ENCODE data around the gene SIRT1. TPM values are rescaled to one million over a fixed set of nuclear protein-coding genes. Genes with fewer than 3 reads are reported as not detected.
"Not testable (repeated sequence)": the region's sequence is repeated elsewhere in the genome, so short reads cannot be mapped to it uniquely, and the experiment has no call there.

SIRT1 gene
- 25.4 TPM for total RNA-seq
- long read RNA-seq, partial matches to known transcripts, result 1 of 2 reads
- long read RNA-seq, other reads (novel, unspliced or antisense), result 1 of 2 reads

DNA sequence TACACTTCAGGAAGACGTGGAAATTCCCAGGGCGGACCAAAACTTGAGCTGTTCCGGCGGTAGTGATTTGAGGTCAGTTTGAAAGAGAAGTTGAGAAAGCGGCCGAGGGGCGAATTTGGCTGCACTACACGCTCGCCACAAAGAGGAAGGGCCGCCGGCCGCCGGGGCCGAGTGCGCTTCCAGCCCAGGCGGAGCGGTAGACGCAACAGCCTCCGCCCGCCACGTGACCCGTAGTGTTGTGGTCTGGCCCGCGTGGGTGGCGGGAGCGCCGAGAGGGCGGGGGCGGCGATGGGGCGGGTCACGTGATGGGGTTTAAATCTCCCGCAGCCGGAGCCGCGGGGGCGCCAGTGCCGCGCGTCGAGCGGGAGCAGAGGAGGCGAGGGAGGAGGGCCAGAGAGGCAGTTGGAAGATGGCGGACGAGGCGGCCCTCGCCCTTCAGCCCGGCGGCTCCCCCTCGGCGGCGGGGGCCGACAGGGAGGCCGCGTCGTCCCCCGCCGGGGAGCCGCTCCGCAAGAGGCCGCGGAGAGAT lies at the start of gene SIRT1:
Gene SIRT1 (plus strand): TSS at position 344 of the 529 bp plus-strand sequence. CDS start 66 bp downstream, at position 410.
- DNase-seq (ENCODE audit: low spot score), result peak; percentile 99

- DNase-seq (ENCODE audit: low spot score), result not testable (repeated sequence)
Observed at GRCh38 chr10:67835541-67836394, 48.7 kb upstream of the SIRT1 start.

- DNase-seq (ENCODE audit: low spot score), result no peak
Observed at GRCh38 chr10:67836488-67836887, 48.0 kb upstream of the SIRT1 start.

DNA sequence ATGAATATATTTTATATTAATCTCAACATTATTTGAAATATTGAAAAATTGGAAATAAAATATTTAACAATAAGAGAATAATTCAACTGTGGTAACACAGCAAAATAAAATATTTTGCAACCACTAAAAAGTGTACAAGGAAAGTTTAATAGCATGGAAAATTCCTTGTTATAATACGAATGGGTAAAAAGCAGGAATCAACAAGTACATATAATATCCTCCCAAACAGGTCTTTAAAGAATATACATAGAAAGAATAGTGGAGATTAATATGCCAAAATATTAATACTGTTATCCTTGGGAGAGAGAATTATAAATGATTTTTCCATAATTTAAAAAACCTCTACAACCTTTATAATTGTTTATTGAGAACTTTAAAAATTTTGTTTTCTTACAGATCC lies 47.5 kb upstream of the SIRT1 start:
- no peak for DNase-seq (ENCODE audit: low spot score)

DNA sequence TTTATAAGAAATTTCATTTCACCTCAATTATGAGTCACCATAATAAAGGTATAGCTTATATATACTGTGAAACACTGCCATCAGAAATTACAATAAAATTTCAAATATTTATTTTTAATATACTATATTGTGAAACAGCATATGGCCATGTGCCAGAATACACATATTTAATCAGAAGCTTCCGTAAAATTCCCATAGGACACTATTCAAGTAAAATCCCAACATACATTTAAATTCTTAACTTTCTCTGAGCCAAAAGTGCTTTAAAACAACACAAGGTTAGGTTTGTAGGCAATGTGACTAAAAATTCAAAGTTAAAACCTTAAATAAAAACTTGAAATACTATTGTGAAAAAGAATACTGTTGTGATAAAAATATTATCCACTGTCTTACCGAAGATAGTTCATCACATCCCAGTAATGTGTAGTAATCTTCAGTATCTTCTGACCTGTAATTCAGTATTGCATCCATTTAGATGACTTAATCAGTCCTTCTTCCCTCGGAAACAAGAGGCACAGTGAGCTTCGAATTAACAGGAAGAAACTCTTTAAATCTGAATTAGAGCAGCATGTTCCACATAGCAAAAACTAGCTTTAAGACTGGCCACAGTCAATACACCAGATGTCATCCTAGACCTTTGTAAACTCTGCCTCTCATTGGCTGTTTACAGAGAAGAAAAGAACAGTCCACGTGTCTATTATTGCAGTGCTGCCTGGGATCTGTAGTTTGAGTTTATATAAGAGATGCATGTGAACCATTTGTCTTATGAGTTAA lies 46.7 kb upstream of the SIRT1 start, which contains the start of gene DNAJC12:
Gene DNAJC12 (minus strand): TSS at position 648 of the 774 bp plus-strand sequence. CDS start 177 bp downstream, at position 471.
- no peak for DNase-seq (ENCODE audit: low spot score)

DNA sequence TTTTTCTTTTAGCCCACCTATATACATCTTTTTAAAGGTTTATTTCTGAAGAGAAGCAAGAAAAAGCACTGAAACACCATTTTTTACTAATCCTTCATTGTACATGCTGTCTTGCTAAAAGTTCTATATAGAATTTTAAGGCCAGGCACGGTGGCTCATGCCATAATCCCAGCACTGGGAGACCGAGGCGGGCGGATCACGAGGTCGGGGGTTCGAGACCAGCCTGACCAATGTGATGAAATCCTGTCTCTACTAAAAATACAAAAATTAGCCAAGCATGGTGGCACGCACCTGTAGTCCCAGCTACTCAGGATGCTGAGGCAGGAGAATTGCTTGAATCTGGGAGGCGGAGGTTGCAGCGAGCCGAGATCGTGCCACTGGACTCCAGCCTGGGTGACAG lies 44.9 kb upstream of the SIRT1 start:
- not testable (repeated sequence) for DNase-seq (ENCODE audit: low spot score)

GRCh38 chr10:67839951-67840350 lies 44.5 kb upstream of the SIRT1 start:
- no peak for DNase-seq (ENCODE audit: low spot score)

GRCh38 chr10:67841737-67842136 lies 42.7 kb upstream of the SIRT1 start:
- no peak for DNase-seq (ENCODE audit: low spot score)

DNA sequence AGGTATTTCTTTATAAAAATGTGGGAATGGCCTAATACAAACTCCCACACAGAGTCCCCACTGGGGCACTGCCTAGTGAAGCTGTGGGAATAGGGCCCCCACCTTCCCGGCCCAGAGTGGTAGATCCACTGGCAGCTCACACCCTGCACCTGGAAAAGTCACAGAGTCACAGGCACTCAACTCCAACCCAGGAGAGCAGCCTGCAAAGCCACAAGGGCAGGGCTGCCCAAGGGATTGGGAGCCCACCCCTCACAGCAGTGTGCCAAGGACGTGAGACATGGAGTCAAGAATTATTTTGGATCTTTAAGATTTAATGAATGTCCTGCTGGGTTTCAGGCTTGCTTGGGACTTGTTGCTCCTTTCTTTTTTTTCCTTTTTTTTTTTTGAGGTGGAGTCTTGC lies 41.2 kb upstream of the SIRT1 start:
- DNase-seq (ENCODE audit: low spot score), result no peak

DNA sequence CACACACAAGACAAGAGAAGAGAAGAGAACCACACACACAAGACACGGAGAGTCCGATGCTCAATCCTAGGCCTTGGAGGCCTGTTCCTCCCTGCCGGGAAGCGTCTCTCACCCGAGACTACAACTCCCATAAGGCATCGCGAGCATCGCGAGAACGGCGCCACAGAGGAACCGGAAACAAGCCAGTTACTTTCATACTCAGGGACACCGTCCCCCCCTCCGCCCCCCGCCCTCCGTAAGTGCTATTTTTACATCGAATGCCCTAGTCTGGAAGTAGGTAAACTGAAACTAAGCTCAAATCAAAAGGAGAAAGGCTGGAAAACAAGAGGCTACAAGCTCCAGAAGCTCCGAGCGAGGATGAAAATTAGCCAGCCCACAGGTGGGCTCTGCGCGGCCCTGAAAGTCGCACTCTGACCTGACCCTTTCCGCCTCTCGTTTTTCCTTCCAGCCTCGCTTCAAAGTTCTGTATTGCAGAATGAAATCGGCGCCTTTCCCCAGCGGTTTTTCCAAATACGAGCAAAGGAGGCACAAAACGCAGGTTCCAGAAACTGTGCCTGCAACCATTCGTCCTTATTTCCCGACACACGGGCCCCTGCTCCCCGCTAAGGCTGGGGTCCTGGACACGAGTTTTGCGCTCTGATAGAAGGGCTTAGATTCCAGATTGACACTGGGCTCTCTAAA lies 35.0 kb upstream of the SIRT1 start:
- peak; percentile 96 for DNase-seq (ENCODE audit: low spot score)

DNA sequence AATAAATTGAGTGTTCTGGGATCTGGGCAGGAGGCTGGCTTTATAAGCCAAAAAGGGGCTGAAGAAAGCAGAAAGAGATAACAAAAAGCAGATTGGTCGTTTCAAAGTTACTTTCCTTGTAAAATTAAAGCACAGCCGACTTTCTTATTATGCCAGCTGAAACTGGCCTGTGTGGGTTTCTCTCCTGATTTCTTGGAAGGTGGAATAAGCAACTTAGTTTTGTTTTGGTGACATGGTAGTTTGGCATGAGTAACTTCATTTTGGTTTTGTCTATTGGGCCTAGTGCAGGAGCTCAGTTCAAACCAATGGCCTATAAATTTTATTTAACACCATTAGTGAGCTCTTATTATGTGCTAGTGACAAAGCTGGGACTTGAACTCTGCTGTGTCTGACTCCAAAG lies 33.3 kb upstream of the SIRT1 start:
- no peak for DNase-seq (ENCODE audit: low spot score)

DNA sequence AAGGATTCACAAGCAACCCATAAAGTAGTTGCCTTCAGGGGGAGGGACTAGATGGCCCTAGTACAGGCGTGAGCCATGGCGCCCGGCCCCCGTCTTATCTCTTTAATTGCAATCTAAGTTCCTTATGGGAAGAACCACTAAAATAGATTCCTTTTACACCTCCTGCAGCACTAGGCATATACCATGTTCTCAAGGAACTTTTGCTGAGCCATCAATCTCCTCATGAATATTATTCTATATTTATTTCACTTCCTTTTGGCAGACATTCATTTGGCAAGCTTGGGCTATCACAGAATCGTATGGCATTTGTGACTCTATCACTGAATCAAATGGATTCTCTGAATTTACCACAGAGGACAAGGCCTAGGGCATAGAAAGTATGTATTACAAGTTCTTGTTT lies 31.7 kb upstream of the SIRT1 start:
- no peak for DNase-seq (ENCODE audit: low spot score)

DNA sequence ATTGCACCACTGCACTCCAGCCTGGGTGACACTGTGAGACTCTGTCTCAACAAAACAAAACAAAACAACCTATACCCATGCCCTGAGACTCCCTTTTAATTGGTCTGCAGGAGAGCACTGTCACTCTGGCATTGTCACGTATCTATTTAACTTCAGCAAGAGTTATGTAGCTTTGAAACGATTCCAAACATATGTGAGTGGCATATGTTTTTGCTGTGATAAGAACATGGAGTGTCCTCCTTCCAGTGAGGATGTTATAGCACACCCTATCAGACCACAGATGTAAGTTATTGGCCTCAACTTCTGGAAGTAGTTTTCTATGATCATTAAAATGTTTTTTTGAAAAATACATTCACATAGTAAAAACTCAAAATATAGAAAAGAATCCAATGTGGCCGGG lies 30.9 kb upstream of the SIRT1 start:
- DNase-seq (ENCODE audit: low spot score), result no peak

DNA sequence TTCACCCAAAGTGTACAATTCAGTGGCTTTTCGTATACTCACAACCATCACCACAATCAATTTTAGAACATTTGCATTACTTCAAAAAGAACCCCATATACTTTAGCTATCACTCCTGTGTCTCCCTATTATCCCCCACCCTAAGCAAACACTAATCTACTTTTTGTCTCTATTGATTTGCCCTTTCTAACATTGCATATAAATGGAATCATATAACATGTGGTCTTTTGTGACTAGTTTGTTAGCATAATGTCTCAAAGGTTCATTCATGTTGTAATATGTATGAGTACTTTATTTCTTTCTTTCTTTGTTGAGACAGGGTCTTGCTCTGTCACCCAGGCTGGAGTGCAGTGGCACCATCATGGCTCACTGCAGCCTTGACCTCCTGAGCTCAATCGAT lies 25.5 kb upstream of the SIRT1 start:
- no peak for DNase-seq (ENCODE audit: low spot score)

GRCh38 chr10:67861750-67862432 lies 22.6 kb upstream of the SIRT1 start:
- DNase-seq (ENCODE audit: low spot score), result peak; percentile 35

GRCh38 chr10:67863094-67863493 lies 21.4 kb upstream of the SIRT1 start:
- DNase-seq (ENCODE audit: low spot score), result no peak

- peak; percentile 30 for DNase-seq (ENCODE audit: low spot score)
Observed at GRCh38 chr10:67864607-67865371, 19.7 kb upstream of the SIRT1 start.

GRCh38 chr10:67868132-67868531 lies 16.3 kb upstream of the SIRT1 start:
- DNase-seq (ENCODE audit: low spot score), result no peak

- peak; percentile 53 for DNase-seq (ENCODE audit: low spot score)
Observed at GRCh38 chr10:67869996-67870395, 14.5 kb upstream of the SIRT1 start.

All from mesenteric fat pad (tissue), 1 donor.